Measurements from ENCODE around the gene CATSPERB. TPM values are rescaled to one million over a fixed set of nuclear protein-coding genes. Genes with fewer than 3 reads are reported as not detected.

The CATSPERB gene
- total and polyA plus RNA-seq, 2 donors (not counting 3 experiments of a cell fraction or from before 2014, with no cell fraction given), result not detected

DNA sequence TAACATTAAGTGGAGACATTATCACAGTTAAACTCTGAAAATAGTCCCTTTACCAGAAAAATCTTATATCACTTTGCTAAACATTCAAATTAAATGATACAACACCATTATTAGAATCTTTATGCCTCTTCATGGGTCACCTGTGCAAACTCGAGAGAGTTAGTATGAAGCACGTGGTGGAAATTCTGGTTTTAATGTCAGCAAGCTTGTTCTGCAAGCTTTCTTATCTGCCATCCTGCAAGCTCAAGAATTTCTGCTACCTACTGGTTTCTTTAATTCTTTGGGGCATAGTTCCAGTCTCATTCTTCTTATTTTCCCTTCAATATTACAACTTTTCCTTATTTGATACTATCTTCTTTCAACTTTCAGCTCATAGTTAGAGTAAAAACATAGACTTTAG, 868 bp downstream of the CATSPERB start:
- DNase-seq (ENCODE audit: low read depth, low spot score), result no peak
- no peaks in the 10 kb centered on the region for H3K9me1 ChIP-seq (replicated peaks; ENCODE audit: control insufficient read depth, extremely low read depth, insufficient read depth, low read length)
- ChIA-PET CTCF (interaction anchor here (0.9 to 1.2 kb wide), 3 partner anchors 16 to 60 kb away, joined by 3 to 4 read pairs (median 3); no protein-coding TSS in a partner anchor), POLR2A (no interaction called here)
- no peak overlapping the region for H2AFZ ChIP-seq (ENCODE audit: low read depth, low read length)
- no peaks in the 10 kb centered on the region for H4K20me1 ChIP-seq (replicated peaks; ENCODE audit: control insufficient read depth, extremely low read depth, insufficient read depth, low read length)
- no peaks in the 10 kb centered on the region for H3K36me3 ChIP-seq (ENCODE audit: control insufficient read depth in 2 of 2, extremely low read depth in 1 of 2, insufficient read depth in 2 of 2, low read length in 2 of 2)
- TF ChIP-seq, protein P1, sequence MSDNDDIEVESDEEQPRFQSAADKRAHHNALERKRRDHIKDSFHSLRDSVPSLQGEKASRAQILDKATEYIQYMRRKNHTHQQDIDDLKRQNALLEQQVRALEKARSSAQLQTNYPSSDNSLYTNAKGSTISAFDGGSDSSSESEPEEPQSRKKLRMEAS (IDR thresholded peaks at IDR 0.05; ENCODE audit: insufficient read depth, insufficient read length), result no peak
- H3K79me2 ChIP-seq (ENCODE audit: control insufficient read depth, insufficient read depth, low read length), result no peaks in the 10 kb centered on the region
- H3K4me1 ChIP-seq (ENCODE audit: control insufficient read depth, extremely low read depth, insufficient read depth, low read length), result no peaks in the 10 kb centered on the region
- no peak overlapping the region for H3K4me2 ChIP-seq (ENCODE audit: insufficient read depth, low read length)
- H3K27me3 ChIP-seq (ENCODE audit: control insufficient read depth in 2 of 2, insufficient read depth in 2 of 2, low read length in 2 of 2), result peaks cover 0 to 3% of the 10 kb centered on the region in 2 experiments
- dilution Hi-C loops (cut with MboI; ENCODE audit: extremely low pct_ligation_motif_present, low sequenced_read_pairs), result no loop called here
- BruUV-seq (replicated peaks), result no TSS peak
- FAIRE-seq, result no peak
- H3K27ac ChIP-seq (ENCODE audit: insufficient read depth, low read depth, low read length), result no peak overlapping the region
- no peak overlapping the region for H3K9ac ChIP-seq (replicated peaks; ENCODE audit: extremely low read depth, insufficient read depth, low read length)
- intact Hi-C loops (cut with micrococcal nuclease), result no loop called here
- no peaks in the 10 kb centered on the region for H3K9me3 ChIP-seq (replicated peaks; ENCODE audit: control insufficient read depth, insufficient read depth, low read length)
- H3K4me3 ChIP-seq (replicated peaks in 1 of 3; ENCODE audit: insufficient read depth in 1 of 3, low read depth in 1 of 3, low read length in 3 of 3), result no peak overlapping the region

DNA sequence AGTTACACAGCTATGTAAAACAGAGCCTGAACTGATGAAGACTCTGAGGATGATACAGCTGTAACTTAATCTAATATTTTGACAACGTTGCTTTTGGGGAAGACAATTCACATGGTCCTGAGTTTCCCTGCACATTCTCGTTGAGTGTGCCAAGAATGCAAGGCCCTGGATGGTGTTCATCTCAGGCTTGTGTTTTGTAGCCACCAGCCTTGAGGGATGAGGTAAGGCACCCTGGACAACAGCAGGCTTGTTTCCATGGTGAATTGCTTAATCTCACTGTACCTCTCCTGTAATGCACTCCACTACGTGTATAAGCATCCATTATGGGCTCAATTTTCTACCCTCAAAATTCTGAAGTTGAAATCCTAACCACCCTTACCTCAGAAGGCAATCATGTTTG, 2.1 kb downstream of the CATSPERB start:
- POLR2A ChIA-PET, result no interaction called here
- Histone ChIP-seq H3K79me2 (ENCODE audit: control insufficient read depth, insufficient read depth, low read length) (no peaks in the 10 kb centered on the region), H3K9ac (replicated peaks; ENCODE audit: extremely low read depth, insufficient read depth, low read length) (no peak overlapping the region), H3K27me3 (ENCODE audit: control insufficient read depth in 2 of 2, insufficient read depth in 2 of 2, low read length in 2 of 2) (peaks cover 0 to 3% of the 10 kb centered on the region in 2 experiments), H3K36me3 (ENCODE audit: control insufficient read depth in 2 of 2, extremely low read depth in 1 of 2, insufficient read depth in 2 of 2, low read length in 2 of 2) (no peaks in the 10 kb centered on the region), H2AFZ (ENCODE audit: low read depth, low read length) (no peak overlapping the region), H3K4me3 (replicated peaks in 1 of 3; ENCODE audit: insufficient read depth in 1 of 3, low read depth in 1 of 3, low read length in 3 of 3) (no peak overlapping the region), H3K4me1 (ENCODE audit: control insufficient read depth, extremely low read depth, insufficient read depth, low read length) (no peaks in the 10 kb centered on the region), H3K27ac (ENCODE audit: insufficient read depth, low read depth, low read length) (no peak overlapping the region), H3K9me1 (replicated peaks; ENCODE audit: control insufficient read depth, extremely low read depth, insufficient read depth, low read length) (no peaks in the 10 kb centered on the region), H4K20me1 (replicated peaks; ENCODE audit: control insufficient read depth, extremely low read depth, insufficient read depth, low read length) (no peaks in the 10 kb centered on the region), H3K4me2 (ENCODE audit: insufficient read depth, low read length) (no peak overlapping the region), H3K9me3 (replicated peaks; ENCODE audit: control insufficient read depth, insufficient read depth, low read length) (no peaks in the 10 kb centered on the region)
- BruUV-seq (replicated peaks), result no TSS peak
- DNase-seq (ENCODE audit: low read depth, low spot score) (no peak), FAIRE-seq (no peak)
- dilution Hi-C loops (cut with MboI; ENCODE audit: extremely low pct_ligation_motif_present, low sequenced_read_pairs) (no loop called here), intact Hi-C loops (cut with micrococcal nuclease) (no loop called here)
- CTCF ChIA-PET, result no interaction called here
- TF ChIP-seq POLR2A (IDR thresholded peaks at IDR 0.05; ENCODE audit: low read depth, low read length) (no peak), MYC (IDR thresholded peaks at IDR 0.05; ENCODE audit: low read depth, low read length) (no peak), JUN (IDR thresholded peaks at IDR 0.05; ENCODE audit: borderline replicate concordance, insufficient read depth, insufficient read length, low read depth) (no peak), EZH2 (IDR thresholded peaks at IDR 0.05; ENCODE audit: borderline replicate concordance, low read depth, low read length, severe bottlenecking) (no peak), GATA2 (IDR thresholded peaks at IDR 0.05; ENCODE audit: insufficient read depth, insufficient read length, low read depth, low read length) (no peak), FOS (IDR thresholded peaks at IDR 0.05; ENCODE audit: borderline replicate concordance, insufficient read depth, low read length) (no peak), POLR2AphosphoS5 (IDR thresholded peaks at IDR 0.05; ENCODE audit: insufficient read depth, low read depth, low read length) (no peak)
- TF ChIP-seq, protein P1 (IDR thresholded peaks at IDR 0.05; ENCODE audit: insufficient read depth, insufficient read length), result no peak
- TF ChIP-seq, protein P2, sequence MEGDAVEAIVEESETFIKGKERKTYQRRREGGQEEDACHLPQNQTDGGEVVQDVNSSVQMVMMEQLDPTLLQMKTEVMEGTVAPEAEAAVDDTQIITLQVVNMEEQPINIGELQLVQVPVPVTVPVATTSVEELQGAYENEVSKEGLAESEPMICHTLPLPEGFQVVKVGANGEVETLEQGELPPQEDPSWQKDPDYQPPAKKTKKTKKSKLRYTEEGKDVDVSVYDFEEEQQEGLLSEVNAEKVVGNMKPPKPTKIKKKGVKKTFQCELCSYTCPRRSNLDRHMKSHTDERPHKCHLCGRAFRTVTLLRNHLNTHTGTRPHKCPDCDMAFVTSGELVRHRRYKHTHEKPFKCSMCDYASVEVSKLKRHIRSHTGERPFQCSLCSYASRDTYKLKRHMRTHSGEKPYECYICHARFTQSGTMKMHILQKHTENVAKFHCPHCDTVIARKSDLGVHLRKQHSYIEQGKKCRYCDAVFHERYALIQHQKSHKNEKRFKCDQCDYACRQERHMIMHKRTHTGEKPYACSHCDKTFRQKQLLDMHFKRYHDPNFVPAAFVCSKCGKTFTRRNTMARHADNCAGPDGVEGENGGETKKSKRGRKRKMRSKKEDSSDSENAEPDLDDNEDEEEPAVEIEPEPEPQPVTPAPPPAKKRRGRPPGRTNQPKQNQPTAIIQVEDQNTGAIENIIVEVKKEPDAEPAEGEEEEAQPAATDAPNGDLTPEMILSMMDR (IDR thresholded peaks at IDR 0.05; ENCODE audit: extremely low read depth in 1 of 2, insufficient read depth in 1 of 2, low read depth in 1 of 2, low read length in 2 of 2), result no peak

Data from endothelial cell of umbilical vein (primary cell).